Measurements from ENCODE around the gene IL12B. TPM values are rescaled to one million over a fixed set of nuclear protein-coding genes. Genes with fewer than 3 reads are reported as not detected.

IL12B gene
- total RNA-seq, 3 donors from 2014 or later (not counting 1 experiment from before 2014, with no cell fraction given) = not detected

DNA sequence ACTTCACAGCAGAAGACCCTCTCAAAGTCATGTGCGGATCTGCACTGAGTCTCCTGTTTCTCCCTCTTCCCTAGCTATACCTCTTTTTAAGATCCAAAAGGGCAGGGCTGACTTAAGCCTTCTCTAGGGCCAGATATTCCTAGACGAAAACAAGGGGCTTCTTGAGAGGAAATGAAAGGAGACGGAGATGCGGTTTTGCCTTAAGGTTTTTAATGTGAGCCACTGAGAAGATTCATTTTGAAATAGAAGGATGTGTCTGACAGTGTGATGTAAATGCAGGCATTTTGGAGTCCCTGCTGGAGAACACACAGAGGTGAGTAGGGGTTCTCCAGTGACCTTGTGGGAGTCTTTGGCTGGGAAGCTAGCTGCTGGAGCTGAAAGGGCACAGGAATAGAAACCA is 15.6 kb upstream of the IL12B start:
- peaks cover 6% of the 10 kb centered on the region for H3K9me3 ChIP-seq (ENCODE audit: control insufficient read depth, insufficient read depth, low read length)

DNA sequence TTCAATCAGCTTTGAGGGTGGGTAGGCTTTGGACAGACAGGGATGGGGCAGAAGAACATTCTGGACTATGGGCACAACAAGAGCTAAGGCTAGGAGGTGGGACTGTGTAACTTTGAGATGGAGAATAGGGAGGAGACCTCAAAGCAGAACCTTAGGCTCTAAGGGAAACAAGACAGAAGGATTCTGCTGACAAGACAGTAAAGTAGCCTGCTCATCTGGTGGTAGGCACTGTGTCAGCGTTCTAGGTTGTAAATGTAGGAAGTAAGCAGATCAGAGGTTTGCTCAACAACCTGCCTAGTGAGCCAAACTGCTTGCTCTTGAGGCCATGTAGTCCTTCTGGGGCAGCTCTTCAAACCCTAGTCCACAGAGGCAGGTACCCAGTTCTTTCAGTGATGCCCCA is 15.0 kb upstream of the IL12B start:
- Histone ChIP-seq H3K36me3 (ENCODE audit: control insufficient read depth, insufficient read depth, low read length) (no peaks in the 10 kb centered on the region), H3K9me3 (ENCODE audit: control insufficient read depth, insufficient read depth, low read length) (peaks cover 6% of the 10 kb centered on the region), H3K4me1 (ENCODE audit: control insufficient read depth, insufficient read depth, low read length) (peaks cover 22% of the 10 kb centered on the region), H3K27me3 (ENCODE audit: control insufficient read depth, insufficient read depth, low read length) (no peaks in the 10 kb centered on the region), H3K27ac (ENCODE audit: low read length) (no peak overlapping the region), H3K4me3 (ENCODE audit: low read length) (no peak overlapping the region)
- no peaks in the 10 kb centered on the region for H3K36me3 Mint-ChIP-seq
- DNase-seq (no peak), ATAC-seq (no peak)
- H3K9me3 Mint-ChIP-seq = no peaks in the 10 kb centered on the region
- H3K4me3 Mint-ChIP-seq = no peak overlapping the region
- no peak overlapping the region for H3K27ac Mint-ChIP-seq
- intact Hi-C loops (cut with micrococcal nuclease) = no loop called here
- TF ChIP-seq, protein P1, sequence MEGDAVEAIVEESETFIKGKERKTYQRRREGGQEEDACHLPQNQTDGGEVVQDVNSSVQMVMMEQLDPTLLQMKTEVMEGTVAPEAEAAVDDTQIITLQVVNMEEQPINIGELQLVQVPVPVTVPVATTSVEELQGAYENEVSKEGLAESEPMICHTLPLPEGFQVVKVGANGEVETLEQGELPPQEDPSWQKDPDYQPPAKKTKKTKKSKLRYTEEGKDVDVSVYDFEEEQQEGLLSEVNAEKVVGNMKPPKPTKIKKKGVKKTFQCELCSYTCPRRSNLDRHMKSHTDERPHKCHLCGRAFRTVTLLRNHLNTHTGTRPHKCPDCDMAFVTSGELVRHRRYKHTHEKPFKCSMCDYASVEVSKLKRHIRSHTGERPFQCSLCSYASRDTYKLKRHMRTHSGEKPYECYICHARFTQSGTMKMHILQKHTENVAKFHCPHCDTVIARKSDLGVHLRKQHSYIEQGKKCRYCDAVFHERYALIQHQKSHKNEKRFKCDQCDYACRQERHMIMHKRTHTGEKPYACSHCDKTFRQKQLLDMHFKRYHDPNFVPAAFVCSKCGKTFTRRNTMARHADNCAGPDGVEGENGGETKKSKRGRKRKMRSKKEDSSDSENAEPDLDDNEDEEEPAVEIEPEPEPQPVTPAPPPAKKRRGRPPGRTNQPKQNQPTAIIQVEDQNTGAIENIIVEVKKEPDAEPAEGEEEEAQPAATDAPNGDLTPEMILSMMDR (IDR thresholded peaks at IDR 0.05) = no peak
- H3K27me3 Mint-ChIP-seq (ENCODE audit: low read depth in 2 of 2) = peaks cover 2 to 22% of the 10 kb centered on the region in 2 donors
- H3K4me1 Mint-ChIP-seq = peaks cover 24 to 33% of the 10 kb centered on the region in 2 donors
- WGBS (ENCODE audit: insufficient coverage) = 0% methylated on average over 1 of the region's 1 CpG

More for the DNA sequence above, 15.6 kb upstream of the IL12B start:
- no peaks in the 10 kb centered on the region for H3K27me3 ChIP-seq (ENCODE audit: control insufficient read depth, insufficient read depth, low read length)
- ATAC-seq (no peak), DNase-seq (no peak)
- H3K27ac ChIP-seq (ENCODE audit: low read length) = no peak overlapping the region
- no peaks in the 10 kb centered on the region for H3K36me3 Mint-ChIP-seq
- TF ChIP-seq, protein P1 (IDR thresholded peaks at IDR 0.05) = no peak
- H3K27me3 Mint-ChIP-seq (ENCODE audit: low read depth in 2 of 2) = peaks cover 2 to 22% of the 10 kb centered on the region in 2 donors
- peaks cover 19 to 28% of the 10 kb centered on the region in 2 donors for H3K4me1 Mint-ChIP-seq
- H3K27ac Mint-ChIP-seq = no peak overlapping the region
- H3K4me3 ChIP-seq (ENCODE audit: low read length) = no peak overlapping the region
- H3K4me3 Mint-ChIP-seq = no peak overlapping the region
- WGBS (ENCODE audit: insufficient coverage) = 87% methylated on average over 4 of the region's 4 CpGs
- H3K36me3 ChIP-seq (ENCODE audit: control insufficient read depth, insufficient read depth, low read length) = no peaks in the 10 kb centered on the region
- H3K4me1 ChIP-seq (ENCODE audit: control insufficient read depth, insufficient read depth, low read length) = peaks cover 17% of the 10 kb centered on the region
- H3K9me3 Mint-ChIP-seq = no peaks in the 10 kb centered on the region
- intact Hi-C loops (cut with micrococcal nuclease) = no loop called here

DNA sequence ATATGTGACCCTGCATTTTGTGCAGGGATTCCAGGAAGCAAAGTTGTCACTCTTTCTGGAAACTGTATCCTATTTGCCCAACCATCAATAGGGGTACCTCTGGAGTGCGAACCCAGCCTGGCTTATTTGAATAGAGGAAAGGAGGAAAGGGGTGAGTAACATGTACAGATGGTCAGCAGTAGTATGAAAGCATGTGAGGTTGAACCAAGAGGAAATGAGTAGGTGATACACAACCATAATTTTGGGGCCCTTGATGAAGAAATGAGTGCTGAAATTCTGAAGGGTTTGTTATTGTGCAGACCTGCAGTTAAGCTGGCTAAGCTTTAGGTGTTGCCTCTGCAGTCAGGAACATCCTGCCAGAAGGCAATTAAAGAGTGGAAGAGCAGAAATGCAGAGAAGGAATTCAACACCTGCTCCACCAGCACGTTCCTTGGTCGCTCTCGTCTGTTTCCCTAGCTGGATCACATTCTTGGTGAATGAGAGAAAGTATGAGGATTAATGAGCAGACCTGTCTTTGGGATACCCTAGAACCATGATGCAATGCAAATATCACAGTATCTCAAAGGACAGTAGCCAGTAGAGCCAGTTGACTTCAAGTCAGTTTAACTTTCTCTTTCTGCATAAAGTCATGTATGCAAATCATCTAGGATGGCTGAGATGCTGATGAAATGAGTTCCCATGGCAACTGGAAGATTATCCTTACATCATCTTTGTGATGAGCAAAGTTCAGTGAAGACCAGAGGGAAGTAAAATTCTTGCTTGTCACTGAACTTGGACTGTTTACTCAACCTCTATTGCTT is 13.2 kb upstream of the IL12B start:
- H3K36me3 ChIP-seq (ENCODE audit: control insufficient read depth, insufficient read depth, low read length) = no peaks in the 10 kb centered on the region
- Mint-ChIP-seq H3K27me3 (ENCODE audit: low read depth in 2 of 2) (peaks cover 2 to 22% of the 10 kb centered on the region in 2 donors), H3K9me3 (no peaks in the 10 kb centered on the region), H3K27ac (peak overlapping the region in 1 of 2 donors; percentile 24), H3K36me3 (no peaks in the 10 kb centered on the region), H3K4me3 (no peak overlapping the region), H3K4me1 (peaks cover 38 to 43% of the 10 kb centered on the region in 2 donors)
- no peak overlapping the region for H3K4me3 ChIP-seq (ENCODE audit: low read length)
- no peak overlapping the region for H3K27ac ChIP-seq (ENCODE audit: low read length)
- DNase-seq (peak in 1 of 2 donors; percentile 23), ATAC-seq (peak in 1 of 3 donors; percentile 21)
- TF ChIP-seq, protein P1 (IDR thresholded peaks at IDR 0.05) = no peak
- intact Hi-C loops (cut with micrococcal nuclease) = no loop called here
- H3K4me1 ChIP-seq (ENCODE audit: control insufficient read depth, insufficient read depth, low read length) = peaks cover 24% of the 10 kb centered on the region
- H3K27me3 ChIP-seq (ENCODE audit: control insufficient read depth, insufficient read depth, low read length) = no peaks in the 10 kb centered on the region
- H3K9me3 ChIP-seq (ENCODE audit: control insufficient read depth, insufficient read depth, low read length) = peaks cover 6% of the 10 kb centered on the region
- WGBS (ENCODE audit: insufficient coverage) = 98% methylated on average over 4 of the region's 4 CpGs

Measured in natural killer cell (primary cell).